ENCODE results near the gene DUSP8. TPM values are rescaled to one million over a fixed set of nuclear protein-coding genes. Genes with fewer than 3 reads are reported as not detected.
"Not testable (repeated sequence)": the region's sequence is repeated elsewhere in the genome, so short reads cannot be mapped to it uniquely, and the experiment has no call there.

DUSP8 gene
- total RNA-seq, 4 donors from 2014 or later: 13.3 to 31.8 (median 19.8) TPM

DNA sequence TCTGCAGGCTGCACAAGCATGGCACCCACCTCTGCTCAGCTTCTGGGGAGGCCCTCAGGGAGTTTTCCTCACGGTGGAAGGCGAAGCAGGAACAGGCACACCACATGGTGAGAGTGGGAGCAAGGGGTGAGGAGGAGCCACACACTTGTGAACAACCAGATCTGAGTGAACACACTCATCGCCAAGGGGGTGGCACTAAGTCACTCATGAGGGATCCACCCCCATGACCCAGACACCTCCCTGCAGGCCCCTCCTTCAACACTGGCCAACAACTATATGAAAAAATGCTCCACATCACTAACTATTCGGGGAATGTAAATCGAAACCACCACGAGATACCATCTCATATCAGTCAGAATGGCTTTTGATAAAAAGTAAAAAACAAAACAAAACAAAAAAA lies 26.7 kb upstream of the DUSP8 start:
- TF ChIP-seq, protein P1, sequence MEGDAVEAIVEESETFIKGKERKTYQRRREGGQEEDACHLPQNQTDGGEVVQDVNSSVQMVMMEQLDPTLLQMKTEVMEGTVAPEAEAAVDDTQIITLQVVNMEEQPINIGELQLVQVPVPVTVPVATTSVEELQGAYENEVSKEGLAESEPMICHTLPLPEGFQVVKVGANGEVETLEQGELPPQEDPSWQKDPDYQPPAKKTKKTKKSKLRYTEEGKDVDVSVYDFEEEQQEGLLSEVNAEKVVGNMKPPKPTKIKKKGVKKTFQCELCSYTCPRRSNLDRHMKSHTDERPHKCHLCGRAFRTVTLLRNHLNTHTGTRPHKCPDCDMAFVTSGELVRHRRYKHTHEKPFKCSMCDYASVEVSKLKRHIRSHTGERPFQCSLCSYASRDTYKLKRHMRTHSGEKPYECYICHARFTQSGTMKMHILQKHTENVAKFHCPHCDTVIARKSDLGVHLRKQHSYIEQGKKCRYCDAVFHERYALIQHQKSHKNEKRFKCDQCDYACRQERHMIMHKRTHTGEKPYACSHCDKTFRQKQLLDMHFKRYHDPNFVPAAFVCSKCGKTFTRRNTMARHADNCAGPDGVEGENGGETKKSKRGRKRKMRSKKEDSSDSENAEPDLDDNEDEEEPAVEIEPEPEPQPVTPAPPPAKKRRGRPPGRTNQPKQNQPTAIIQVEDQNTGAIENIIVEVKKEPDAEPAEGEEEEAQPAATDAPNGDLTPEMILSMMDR (IDR thresholded peaks at IDR 0.05): no peak
- H3K27ac ChIP-seq: no peak overlapping the region
- in situ Hi-C loops (cut with MboI; ENCODE audit: low pct_ligation_motif_present in 1 of 4, low pct_unique_long_range_greater_than_20kb in 1 of 4, low sequenced_read_pairs in 3 of 4): no loop called here
- intact Hi-C loops (cut with DNase I; ENCODE audit: low total_unique reads): no loop called here
- no peak for DNase-seq
- peaks cover 7 to 20% (median 9%) of the 10 kb centered on the region in 4 donors for H3K4me1 ChIP-seq
- WGBS, 2 donors (ENCODE audit: low coverage in 1 of 2): 75% methylated on average over 4 of the region's 6 CpGs; no CpG with 5 or more reads in 1 of the 2 donors
- no peaks in the 10 kb centered on the region for H3K9me3 ChIP-seq
- H3K27me3 ChIP-seq: peaks cover 30% of the 10 kb centered on the region
- no peaks in the 10 kb centered on the region for H3K36me3 ChIP-seq
- H3K4me3 ChIP-seq: no peak overlapping the region

DNA sequence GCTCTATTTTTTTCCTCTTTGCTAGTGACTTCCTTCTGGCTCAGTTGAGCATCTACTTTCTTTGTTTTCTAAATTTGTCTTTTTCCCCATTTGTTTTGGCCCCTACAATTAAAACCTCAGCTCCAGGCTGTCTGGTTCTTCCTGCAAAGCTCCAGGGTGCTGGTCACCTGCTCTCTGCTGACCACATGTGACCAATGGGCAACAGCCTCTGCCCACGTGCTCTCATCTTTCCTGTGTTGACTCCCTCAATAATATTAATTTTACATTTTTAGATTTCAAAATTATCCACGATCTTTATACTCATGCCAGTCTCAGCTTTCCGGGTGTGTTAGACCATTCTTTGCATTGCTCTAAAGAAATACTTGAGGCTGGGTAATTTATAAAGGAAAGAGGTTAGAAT lies 26.3 kb upstream of the DUSP8 start:
- in situ Hi-C loops (cut with MboI; ENCODE audit: low pct_ligation_motif_present in 1 of 4, low pct_unique_long_range_greater_than_20kb in 1 of 4, low sequenced_read_pairs in 3 of 4); DNase-seq; H3K36me3 ChIP-seq; intact Hi-C loops (cut with DNase I; ENCODE audit: low total_unique reads); H3K27ac ChIP-seq; H3K9me3 ChIP-seq; H3K4me3 ChIP-seq: not testable (repeated sequence)
- Histone ChIP-seq H3K27me3 (peaks cover 31% of the 10 kb centered on the region), H3K4me1 (peaks cover 7 to 20% (median 9%) of the 10 kb centered on the region in 4 donors)
- WGBS, 2 donors (ENCODE audit: low coverage in 1 of 2): 69 to 75% methylated on average over 3 of the region's 3 CpGs

DNA sequence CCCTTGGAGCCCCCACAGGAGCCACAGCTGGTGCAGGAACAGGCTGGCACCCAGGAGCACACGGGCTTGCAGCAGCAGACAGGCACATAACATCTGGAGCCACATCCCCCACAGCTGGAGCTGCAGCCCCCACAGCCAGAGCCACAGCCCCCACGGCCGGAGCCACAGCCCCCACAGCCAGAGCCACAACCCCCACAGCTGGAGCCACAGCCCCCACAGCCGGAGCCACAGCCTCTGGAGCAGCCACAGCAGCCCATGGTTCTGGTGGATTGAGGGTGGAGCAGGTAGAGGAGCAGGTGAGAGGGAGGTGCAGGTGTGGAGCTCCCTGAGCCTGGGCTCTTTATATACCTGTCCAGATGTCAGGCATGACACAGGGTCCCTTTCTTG lies 25.9 kb upstream of the DUSP8 start, which contains the start of gene KRTAP5-2:
KRTAP5-2 (minus strand) TSS at position 301 of the 387 bp plus-strand sequence; CDS start at position 257, 44 bp downstream.
- no peak for DNase-seq
- peaks cover 7 to 20% (median 9%) of the 10 kb centered on the region in 4 donors for H3K4me1 ChIP-seq
- H3K27ac ChIP-seq: no peak within 1 kb of the TSS
- no peak for TF ChIP-seq POLR2AphosphoS5 (IDR thresholded peaks at IDR 0.05)
- no peak for TF ChIP-seq POLR2A (IDR thresholded peaks at IDR 0.05)
- TF ChIP-seq, protein P1 (IDR thresholded peaks at IDR 0.05): no peak
- TF ChIP-seq EP300 (IDR thresholded peaks at IDR 0.05; ENCODE audit: low read depth): no peak
- in situ Hi-C loops (cut with MboI; ENCODE audit: low pct_ligation_motif_present in 1 of 4, low pct_unique_long_range_greater_than_20kb in 1 of 4, low sequenced_read_pairs in 3 of 4) (no loop called here), intact Hi-C loops (cut with DNase I; ENCODE audit: low total_unique reads) (no loop called here)
- 33% methylated on average over 1 of the region's 4 CpGs; no CpG with 5 or more reads in 1 of the 2 donors for WGBS, 2 donors (ENCODE audit: low coverage in 1 of 2)
- H3K4me3 ChIP-seq: no peak within 1 kb of the TSS
- no peaks in the 10 kb centered on the region for H3K9me3 ChIP-seq
- H3K36me3 ChIP-seq: no peaks in the 10 kb centered on the region
- H3K27me3 ChIP-seq: peaks cover 33% of the 10 kb centered on the region

DNA sequence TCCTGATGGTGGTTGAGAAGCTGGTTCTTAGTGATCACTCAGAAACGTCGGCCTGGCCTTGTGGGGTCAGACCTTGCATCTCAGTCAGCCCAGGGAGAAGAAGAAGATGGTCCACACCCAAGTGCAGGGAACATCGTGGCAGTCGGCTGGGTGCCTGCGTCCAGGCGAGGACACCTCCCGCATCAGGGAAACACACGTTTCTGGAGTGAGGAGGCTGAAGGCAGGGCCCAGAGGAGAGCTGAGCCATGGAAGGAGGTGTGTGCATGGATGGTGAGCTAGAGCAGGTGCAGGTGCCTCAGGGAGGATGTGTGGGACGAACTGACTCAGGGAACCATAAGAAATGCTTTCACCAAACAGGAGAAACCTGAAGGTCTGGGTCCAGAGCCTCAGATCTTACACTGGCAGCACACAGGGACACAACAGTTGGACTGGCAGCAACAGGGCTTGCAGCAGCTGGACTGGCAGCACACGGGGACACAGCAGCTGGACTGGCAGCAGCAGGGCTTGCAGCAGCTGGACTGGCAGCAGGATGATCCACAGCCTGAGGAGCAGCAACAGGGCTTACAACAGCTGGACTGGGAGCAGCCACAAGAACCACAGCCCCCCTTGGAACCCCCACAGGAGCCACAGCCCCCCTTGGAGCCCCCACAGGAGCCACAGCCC lies 25.4 kb upstream of the DUSP8 start:
- Histone ChIP-seq H3K27ac (no peak overlapping the region), H3K4me1 (peaks cover 7 to 20% (median 9%) of the 10 kb centered on the region in 4 donors), H3K9me3 (no peaks in the 10 kb centered on the region), H3K27me3 (peaks cover 33% of the 10 kb centered on the region), H3K36me3 (no peaks in the 10 kb centered on the region), H3K4me3 (no peak overlapping the region)
- intact Hi-C loops (cut with DNase I; ENCODE audit: low total_unique reads) (no loop called here), in situ Hi-C loops (cut with MboI; ENCODE audit: low pct_ligation_motif_present in 1 of 4, low pct_unique_long_range_greater_than_20kb in 1 of 4, low sequenced_read_pairs in 3 of 4) (no loop called here)
- 75% methylated on average over 10 of the region's 10 CpGs; no CpG with 5 or more reads in 1 of the 2 donors for WGBS, 2 donors (ENCODE audit: low coverage in 1 of 2)
- DNase-seq: no peak
- TF ChIP-seq POLR2AphosphoS5 (IDR thresholded peaks at IDR 0.05) (no peak), EP300 (IDR thresholded peaks at IDR 0.05; ENCODE audit: low read depth) (no peak), POLR2A (IDR thresholded peaks at IDR 0.05) (no peak)
- TF ChIP-seq, protein P1 (IDR thresholded peaks at IDR 0.05): no peak

DNA sequence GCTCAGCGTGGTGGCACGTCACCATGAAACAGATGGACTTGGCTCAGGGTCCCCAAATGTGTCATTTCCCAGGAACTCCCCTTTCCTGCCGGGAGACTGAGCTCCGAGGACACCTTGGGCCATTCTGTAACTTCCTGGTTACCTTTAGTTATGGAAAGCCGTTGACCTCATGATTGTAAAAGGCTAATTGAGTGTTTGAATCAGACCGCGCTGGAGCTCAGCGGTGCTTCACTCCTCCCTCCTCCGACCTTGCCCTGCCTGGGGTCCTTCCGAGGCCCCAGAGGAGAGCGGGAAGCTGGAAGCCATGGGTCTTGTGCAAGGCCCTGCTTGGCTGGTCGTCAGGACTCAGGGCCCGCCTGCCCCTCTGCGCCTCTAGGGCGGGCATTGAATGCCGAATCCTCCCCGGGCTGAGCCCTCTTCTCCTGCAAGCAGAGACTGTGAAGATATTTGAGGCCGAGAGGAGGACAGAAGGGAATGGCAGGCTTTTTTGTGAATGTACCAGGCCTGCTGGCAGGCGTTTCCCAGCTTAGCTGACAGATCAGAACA lies 24.6 kb upstream of the DUSP8 start:
- H3K27me3 ChIP-seq: peaks cover 33% of the 10 kb centered on the region
- H3K4me3 ChIP-seq; intact Hi-C loops (cut with DNase I; ENCODE audit: low total_unique reads); H3K36me3 ChIP-seq; in situ Hi-C loops (cut with MboI; ENCODE audit: low pct_ligation_motif_present in 1 of 4, low pct_unique_long_range_greater_than_20kb in 1 of 4, low sequenced_read_pairs in 3 of 4); H3K9me3 ChIP-seq: not testable (repeated sequence)
- WGBS, 2 donors (ENCODE audit: low coverage in 1 of 2): 56% methylated on average over 19 of the region's 19 CpGs; no CpG with 5 or more reads in 1 of the 2 donors
- H3K27ac ChIP-seq: peak overlapping the region; percentile 17 to 71 (median 56)
- H3K4me1 ChIP-seq: peaks cover 7 to 20% (median 9%) of the 10 kb centered on the region in 4 donors
- peak; percentile 53 for DNase-seq

DNA sequence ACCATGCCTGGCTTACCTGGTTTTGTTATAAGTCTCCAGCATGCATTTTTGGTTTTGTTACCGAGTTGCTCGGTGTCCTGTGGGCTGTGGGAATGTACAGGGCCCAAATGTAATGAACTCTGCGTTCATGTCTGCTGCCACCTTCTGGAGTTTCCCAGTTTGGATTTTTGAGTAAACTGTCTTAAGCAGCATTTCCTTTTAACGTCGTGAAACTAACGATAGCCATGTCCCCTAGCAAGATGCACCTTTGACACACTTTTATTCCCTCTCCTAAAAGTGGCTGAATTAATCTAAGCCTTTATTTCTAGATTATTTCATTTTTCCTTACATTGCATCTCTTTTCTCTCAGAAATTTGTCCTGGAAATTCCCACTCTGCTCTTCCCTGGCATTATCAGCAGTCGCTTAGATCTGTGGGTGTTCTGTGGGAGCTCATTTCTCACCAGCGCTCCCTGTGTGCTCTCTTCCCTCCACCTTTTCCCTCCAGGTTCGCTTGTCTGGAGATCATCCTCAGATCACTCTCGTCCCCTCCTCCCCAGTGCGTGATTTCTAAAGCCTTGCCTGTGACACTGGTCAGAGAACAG lies 24.0 kb upstream of the DUSP8 start:
- H3K27me3 ChIP-seq: peaks cover 33% of the 10 kb centered on the region
- H3K4me3 ChIP-seq; H3K36me3 ChIP-seq; intact Hi-C loops (cut with DNase I; ENCODE audit: low total_unique reads); DNase-seq; in situ Hi-C loops (cut with MboI; ENCODE audit: low pct_ligation_motif_present in 1 of 4, low pct_unique_long_range_greater_than_20kb in 1 of 4, low sequenced_read_pairs in 3 of 4); H3K9me3 ChIP-seq: not testable (repeated sequence)
- peak overlapping the region; percentile 17 to 71 (median 56) for H3K27ac ChIP-seq
- peaks cover 7 to 20% (median 9%) of the 10 kb centered on the region in 4 donors for H3K4me1 ChIP-seq
- WGBS, 2 donors (ENCODE audit: low coverage in 1 of 2): 19 to 36% methylated on average over 6 to 11 of the region's 11 CpGs
